Measurements from ENCODE around the gene NKIRAS2.

DNA sequence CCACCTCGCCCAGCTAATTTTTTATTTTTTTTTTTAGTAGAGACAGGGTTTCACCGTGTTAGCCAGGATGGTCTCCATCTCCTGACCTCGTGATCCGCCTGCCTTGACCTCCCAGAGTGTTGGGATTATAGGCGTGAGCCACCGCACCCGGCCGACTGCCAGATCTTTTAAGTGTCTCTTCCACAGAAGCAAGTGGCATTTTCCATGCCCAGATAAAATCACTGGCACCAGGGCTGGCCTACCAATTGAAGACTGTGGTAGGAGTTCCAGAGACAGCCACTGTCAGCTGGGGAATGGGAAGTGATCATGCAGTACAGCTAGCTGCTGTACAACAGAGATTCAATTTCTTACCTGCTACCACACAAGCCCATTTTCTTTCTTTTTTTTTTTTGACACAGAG is 35.4 kb upstream of the NKIRAS2 start:
- TF ChIP-seq POLR2AphosphoS5 (IDR thresholded peaks at IDR 0.05) (no peak), POLR2A (IDR thresholded peaks at IDR 0.05) (no peak)
- TF ChIP-seq, protein P1, sequence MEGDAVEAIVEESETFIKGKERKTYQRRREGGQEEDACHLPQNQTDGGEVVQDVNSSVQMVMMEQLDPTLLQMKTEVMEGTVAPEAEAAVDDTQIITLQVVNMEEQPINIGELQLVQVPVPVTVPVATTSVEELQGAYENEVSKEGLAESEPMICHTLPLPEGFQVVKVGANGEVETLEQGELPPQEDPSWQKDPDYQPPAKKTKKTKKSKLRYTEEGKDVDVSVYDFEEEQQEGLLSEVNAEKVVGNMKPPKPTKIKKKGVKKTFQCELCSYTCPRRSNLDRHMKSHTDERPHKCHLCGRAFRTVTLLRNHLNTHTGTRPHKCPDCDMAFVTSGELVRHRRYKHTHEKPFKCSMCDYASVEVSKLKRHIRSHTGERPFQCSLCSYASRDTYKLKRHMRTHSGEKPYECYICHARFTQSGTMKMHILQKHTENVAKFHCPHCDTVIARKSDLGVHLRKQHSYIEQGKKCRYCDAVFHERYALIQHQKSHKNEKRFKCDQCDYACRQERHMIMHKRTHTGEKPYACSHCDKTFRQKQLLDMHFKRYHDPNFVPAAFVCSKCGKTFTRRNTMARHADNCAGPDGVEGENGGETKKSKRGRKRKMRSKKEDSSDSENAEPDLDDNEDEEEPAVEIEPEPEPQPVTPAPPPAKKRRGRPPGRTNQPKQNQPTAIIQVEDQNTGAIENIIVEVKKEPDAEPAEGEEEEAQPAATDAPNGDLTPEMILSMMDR (IDR thresholded peaks at IDR 0.05) = no peak

Measured in suprapubic skin (tissue), 4 donors.